Caki2 (cell line): Measurements from ENCODE around the gene ALKAL2. TPM values are rescaled to one million over a fixed set of nuclear protein-coding genes. Genes with fewer than 3 reads are reported as not detected.
"Not testable (repeated sequence)": the region's sequence is repeated elsewhere in the genome, so short reads cannot be mapped to it uniquely, and the experiment has no call there.

Source experiments
- DNase-seq: peaks from one replicate; pipeline ENCODE4 v3.0.0-alpha.2; 2015; ENCODE audit warnings: low read depth
- in situ Hi-C: cut with HindIII; loops from 2 replicates; pipeline ENCODE4 v1.10.0; 2016; ENCODE audit warnings: low sequenced_read_pairs, low pct_unique_long_range_greater_than_20kb, mixed read lengths
- total RNA-seq: library from RNA; depleted of rRNA; stranded (reverse); fragments of >200 nt; shearing (Covaris generic); gene quantifications from 2 replicates; pipeline ENCODE4 v1.2.3, GENCODE V29; 2014; ENCODE audit warnings: low replicate concordance; rRNA removed

ALKAL2 gene, protein sequence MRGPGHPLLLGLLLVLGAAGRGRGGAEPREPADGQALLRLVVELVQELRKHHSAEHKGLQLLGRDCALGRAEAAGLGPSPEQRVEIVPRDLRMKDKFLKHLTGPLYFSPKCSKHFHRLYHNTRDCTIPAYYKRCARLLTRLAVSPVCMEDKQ
- total RNA-seq, result 2.0 TPM in 1 of 2 replicates, not detected in the other

- in situ Hi-C loops, result no loop called here
- no peak for DNase-seq
Observed at GRCh38 chr2:287911-288757, at the start of gene ALKAL2. Gene ALKAL2, minus strand, starts transcription at chr2:288091. Its CDS starts 256 bp downstream, at chr2:287835.

DNA sequence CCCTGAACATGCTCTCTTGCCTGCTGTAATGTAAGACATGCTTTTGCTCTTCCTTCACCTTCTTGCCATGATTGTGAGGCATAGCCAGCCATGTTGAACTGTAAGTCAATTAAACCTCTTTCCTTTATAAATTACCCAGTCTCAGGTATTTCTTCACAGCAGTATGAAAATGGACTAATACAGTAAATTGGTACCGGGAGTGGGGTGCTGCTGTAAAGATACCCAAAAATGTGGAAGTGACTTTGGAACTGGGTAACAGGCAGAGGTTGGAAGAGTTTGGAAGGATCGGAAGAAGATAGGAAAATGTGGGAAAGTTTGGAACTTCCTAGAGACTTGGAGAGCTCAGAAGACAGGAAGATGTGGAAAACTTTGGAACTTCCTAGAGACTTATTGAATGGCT is 49.1 kb upstream of the ALKAL2 start:
- DNase-seq, in situ Hi-C loops: not testable (repeated sequence)

DNA sequence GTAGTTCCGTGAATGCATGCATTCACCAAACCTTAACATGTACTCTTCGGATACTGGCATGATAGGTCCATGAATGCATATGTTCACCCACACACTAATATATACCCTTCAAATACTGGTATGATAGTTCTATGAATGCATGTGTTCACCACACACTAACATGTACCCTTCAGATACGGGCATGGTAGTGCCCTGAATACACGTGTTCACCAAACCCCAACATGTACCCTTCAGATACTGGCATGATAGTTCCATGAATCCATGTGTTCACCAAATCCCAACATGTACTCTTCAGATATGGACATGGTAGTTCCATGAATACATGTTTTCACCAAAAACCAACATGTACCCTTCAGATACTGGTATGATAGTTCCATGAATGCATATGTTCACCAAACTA is 48.5 kb upstream of the ALKAL2 start:
- in situ Hi-C loops, result no loop called here
- DNase-seq, result no peak

- in situ Hi-C loops, result no loop called here
- DNase-seq, result no peak
Observed at GRCh38 chr2:332592-332991, 44.7 kb upstream of the ALKAL2 start.

- in situ Hi-C loops, result no loop called here
- DNase-seq, result no peak
Observed at GRCh38 chr2:328761-329160, 40.9 kb upstream of the ALKAL2 start.

GRCh38 chr2:323035-323434 is 35.1 kb upstream of the ALKAL2 start:
- no peak for DNase-seq
- in situ Hi-C loops, result no loop called here

- no peak for DNase-seq
- in situ Hi-C loops, result no loop called here
Observed at GRCh38 chr2:322326-322725, 34.4 kb upstream of the ALKAL2 start.

DNA sequence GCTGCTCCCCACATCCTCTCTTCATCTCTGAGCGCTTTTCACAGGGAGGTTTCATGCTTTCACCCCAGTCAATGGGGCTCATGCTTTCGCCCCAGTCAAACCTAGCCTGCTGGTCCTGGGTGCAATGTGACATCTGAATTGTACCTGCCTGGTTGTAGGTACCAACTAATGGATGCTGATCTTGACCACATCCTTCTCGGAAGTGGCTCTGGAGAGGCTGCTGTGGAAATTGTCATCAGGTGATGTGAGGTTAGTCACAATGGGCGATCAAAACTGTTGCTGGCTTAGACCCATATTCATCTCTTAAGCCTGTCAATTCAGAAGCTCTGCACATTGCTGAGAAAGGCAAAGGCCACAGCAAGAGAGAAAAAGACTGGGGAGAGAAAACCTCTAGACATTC is 32.7 kb upstream of the ALKAL2 start:
- in situ Hi-C loops, result no loop called here
- no peak for DNase-seq

DNA sequence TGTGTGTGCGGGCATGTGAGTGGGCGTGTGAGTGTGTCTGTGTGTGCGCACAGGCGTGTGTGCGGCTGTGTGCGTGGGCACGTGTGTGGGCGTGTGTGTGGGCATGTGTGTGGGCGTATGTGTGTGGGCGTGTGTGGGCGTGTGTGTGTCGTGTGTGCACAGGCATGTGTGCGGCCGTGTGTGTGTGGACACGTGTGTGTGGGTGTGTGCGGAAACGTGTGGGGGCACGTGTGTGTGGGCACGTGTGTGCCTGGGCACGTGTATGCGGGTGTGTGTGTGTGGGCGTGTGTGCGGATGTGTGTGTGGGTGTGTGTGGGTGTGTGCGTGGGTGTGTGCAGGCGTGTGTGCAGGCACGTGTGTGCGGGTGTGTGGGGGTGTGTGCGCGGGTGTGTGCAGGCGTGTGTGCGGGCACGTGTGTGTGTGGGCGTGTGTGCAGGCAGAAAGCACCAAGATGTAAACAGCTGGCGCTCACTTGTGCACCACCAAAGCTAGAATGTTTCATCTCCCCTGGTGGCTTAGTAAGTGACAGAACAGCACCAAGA is 31.2 kb upstream of the ALKAL2 start:
- no peak for DNase-seq
- in situ Hi-C loops, result no loop called here

GRCh38 chr2:317501-318424 is 29.9 kb upstream of the ALKAL2 start:
- in situ Hi-C loops, result no loop called here
- no peak for DNase-seq

- in situ Hi-C loops, result no loop called here
- DNase-seq, result no peak
Observed at GRCh38 chr2:316381-316780, 28.5 kb upstream of the ALKAL2 start.

DNA sequence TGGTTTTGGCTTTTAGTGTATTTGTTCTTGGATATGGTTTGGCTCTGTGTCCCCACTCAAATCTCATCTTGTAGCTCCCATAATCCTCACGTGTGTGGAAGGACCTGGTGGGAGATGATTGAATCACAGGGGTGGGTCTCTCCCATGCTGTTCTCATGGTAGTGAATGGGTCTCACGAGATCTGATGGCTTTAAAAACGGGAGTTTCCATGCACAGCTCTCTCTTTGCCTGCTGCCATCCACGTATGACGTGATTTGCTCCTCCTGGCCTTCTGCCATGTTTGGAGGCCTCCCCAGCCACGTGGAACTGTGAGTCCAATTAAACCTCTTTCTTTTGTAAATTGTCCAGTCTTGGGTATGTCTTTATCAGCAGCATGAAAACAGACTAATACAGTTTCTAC is 28.0 kb upstream of the ALKAL2 start:
- in situ Hi-C loops, DNase-seq: not testable (repeated sequence)

GRCh38 chr2:314561-315336 is 26.9 kb upstream of the ALKAL2 start:
- in situ Hi-C loops, result no loop called here
- DNase-seq, result no peak

GRCh38 chr2:313991-314390 is 26.1 kb upstream of the ALKAL2 start:
- no peak for DNase-seq
- in situ Hi-C loops, result no loop called here

GRCh38 chr2:310994-311393 is 23.1 kb upstream of the ALKAL2 start:
- in situ Hi-C loops, result no loop called here
- no peak for DNase-seq

DNA sequence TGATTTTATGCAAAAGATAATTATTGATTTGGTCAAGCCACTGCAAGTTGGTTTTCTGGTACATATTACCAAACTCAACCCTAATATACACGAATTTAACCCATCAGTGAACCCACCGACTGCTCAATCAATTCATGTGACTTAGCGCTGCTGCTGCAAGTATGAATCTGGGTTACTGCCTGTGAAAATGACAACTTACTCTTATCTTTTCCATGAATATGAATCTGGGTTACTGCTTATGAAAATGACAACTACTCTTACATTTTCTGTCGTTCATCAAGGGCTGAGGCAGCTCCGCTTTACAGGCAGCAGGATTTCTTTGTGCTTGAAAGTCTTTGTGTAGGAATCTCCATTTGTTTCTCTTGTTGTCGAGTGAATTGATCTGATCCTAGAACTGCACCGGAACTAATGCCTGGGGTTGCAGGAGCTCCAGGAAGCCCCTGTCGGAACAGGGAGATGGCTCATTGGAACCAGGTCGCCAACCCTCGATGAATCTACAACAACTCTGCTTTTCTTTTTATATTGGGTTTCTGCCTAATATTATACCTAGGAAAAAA is 22.1 kb upstream of the ALKAL2 start:
- in situ Hi-C loops, result no loop called here
- DNase-seq, result no peak

GRCh38 chr2:309148-309953 is 21.5 kb upstream of the ALKAL2 start:
- in situ Hi-C loops, result no loop called here
- no peak for DNase-seq
